Central memory CD4-positive, alpha-beta T cell (primary cell): ENCODE data around the gene RYR2.
"Not testable (repeated sequence)": the region's sequence is repeated elsewhere in the genome, so short reads cannot be mapped to it uniquely, and the experiment has no call there.

Experiments used
- DNase-seq: peaks from one replicate; pipeline ENCODE4 v3.0.0; 2022

Gene RYR2

DNA sequence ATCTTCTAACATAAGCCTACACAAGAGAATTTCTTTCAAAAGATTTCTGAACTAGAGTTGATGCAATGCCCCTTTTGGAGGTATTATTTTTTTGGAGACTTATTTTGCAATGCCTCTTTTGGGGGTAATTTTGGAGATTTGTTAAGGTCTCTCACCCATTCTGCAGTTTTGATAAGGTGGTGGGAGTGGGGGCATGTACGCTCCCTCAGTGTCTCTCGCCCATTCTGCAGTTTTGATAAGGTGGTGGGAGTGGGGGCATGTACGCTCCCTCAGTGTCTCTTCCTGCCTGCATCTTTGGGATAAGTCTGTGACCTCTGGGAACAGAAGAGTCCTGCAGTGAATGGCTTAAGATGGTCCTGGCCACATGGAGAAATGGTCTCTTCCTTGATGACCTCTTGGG lies 536.6 kb downstream of the RYR2 start:
- DNase-seq: no peak

DNA sequence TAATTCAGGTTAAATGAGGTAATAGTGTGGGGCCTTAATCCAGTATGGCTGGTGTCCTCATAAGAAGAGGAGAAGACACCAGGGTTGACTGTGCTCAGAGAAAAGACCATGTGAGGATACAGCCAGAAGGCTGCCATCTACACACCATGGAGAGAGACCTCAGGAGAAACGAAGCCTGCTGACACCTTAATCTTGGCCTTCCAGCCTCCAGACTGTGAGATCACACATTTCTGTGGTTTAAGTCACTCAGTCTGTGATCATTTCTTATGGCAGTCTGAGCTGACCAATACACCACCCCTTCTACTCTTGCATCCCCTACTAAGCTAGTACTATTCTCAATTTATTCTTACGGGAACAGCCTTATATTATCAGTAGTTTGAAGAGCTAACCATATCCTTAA lies 538.7 kb downstream of the RYR2 start:
- no peak for DNase-seq

DNA sequence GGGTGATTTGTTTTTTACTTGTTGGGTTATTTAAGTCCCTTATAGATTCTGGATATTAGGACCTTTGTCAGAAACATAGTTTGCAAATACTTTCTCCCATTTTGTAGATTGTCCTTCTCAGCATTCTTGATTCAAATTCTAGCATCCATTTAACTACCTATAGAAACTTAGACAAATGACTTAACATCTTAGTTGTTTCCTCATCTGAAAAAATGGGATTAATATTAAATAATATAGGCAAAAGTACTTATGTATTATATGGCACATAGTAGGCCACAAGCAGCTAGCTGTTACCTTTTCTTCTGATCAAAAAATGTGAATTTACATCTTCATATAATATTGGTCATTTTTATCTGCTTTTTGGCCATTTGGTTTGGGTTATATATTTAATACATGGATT lies 541.3 kb downstream of the RYR2 start:
- DNase-seq: no peak

DNA sequence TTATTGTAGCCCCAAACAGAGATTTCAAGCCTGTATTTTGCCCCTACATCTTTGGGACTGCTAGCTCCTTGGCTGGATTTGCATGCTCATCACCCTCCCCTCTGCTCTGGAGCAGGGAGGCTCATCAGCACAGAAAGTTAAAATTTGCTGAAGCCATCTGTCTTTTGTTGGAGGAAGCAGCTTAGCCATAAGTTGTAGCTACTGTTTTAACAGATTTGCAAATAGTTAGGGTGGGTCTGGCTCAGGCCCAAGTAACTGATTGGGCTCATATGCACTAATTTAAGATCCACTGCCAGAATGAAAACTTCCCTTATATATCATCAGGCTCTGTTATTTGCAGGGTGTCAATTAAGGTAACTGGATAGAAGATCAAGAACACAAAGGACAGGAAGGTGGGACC lies 541.8 kb downstream of the RYR2 start:
- DNase-seq: no peak

DNA sequence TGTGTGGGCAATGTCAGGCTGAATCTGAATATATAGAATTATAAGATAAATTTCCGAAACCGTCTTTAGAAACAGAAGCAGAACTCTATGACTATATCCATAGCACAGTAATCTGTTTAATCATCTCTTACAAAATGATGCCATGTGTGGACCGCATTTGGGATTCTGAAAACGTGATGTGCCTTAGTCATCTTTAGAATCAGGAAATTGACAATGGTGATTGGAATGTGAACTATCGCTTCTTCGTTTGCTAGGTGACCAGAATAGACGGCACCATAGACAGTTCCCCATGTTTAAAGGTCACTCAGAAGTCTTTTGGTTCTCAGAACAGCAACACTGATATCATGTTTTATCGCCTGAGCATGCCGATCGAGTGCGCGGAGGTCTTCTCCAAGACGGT lies 548.4 kb downstream of the RYR2 start:
- no peak for DNase-seq

DNA sequence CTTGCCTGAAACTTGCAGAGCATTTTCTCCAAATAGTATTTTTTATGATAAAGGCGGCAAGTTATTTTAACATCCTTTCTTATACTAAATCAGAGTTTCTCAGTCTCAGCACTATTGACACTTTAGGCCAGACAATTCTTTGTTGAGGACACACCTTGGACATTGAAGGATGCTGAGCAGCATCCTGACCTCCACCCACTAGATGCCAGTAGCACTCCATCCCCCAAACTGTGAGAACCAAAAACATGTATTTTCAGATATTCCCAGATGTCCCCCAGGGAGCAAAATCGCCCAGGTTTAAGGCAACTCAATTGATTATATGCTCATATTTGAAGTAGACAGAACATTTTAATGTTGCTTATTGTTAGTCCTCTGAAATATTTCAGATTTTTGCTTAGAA lies 549.4 kb downstream of the RYR2 start:
- no peak for DNase-seq

DNA sequence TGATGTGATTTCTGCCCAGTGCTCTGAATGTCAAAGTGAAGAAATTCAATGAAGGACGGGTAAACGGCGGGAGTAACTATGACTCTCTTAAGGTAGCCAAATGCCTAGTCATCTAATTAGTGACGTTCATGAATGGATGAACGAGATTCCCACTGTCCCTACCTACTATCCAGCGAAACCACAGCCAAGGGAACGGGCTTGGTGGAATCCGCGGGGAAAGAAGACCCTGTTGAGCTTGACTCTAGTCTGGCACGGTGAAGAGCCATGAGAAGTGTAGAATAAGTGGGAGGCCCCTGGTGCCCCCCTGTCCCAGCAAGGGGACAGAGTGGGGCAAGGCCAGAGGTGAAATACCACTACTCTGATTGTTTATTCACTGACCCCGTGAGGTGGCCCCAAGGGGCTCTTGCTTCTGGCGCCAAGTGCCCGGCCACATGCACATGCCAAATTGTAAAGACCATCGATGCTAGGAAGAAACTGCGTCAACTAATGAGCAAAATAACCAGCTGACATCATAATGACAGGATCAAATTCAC lies 561.1 kb downstream of the RYR2 start:
- not testable (repeated sequence) for DNase-seq

DNA sequence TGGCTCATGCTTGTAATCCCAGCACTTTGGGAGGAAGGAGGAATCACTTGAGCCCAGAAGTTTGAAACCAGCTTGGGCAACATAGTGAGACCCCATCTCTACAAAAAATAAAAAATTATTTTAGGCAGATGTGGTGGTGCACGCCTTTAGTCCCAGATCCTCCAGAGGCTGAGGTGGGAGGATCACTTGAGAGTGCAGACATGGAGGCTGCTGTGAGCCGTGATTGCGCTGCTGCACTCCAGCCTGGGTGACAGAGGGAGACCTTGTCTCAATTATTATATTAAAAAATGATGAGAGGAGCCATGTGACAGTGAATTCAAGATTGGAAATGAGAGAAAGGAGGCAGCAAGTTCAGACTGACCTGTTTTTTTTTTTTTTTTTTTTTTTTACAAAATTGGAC lies 566.4 kb downstream of the RYR2 start:
- no peak for DNase-seq

DNA sequence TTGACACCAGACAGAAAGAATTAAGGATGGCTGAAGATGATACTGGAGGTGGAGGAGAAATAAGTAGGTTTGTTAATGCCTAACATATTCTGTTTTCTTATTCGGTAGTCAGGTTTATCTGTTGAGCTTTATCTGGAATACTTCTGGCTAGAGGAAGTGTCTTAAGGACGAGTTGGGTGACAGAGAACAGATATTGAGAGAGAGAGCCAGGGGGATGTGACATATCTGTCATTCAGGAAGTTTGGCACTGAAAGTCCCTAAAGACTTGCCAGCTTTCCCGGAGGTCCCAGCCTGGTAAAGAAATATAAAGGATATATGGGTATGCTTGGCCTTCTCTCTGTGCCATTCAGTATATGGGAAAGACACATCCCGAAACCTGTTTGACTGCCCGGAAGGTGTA lies 568.2 kb downstream of the RYR2 start:
- no peak for DNase-seq

DNA sequence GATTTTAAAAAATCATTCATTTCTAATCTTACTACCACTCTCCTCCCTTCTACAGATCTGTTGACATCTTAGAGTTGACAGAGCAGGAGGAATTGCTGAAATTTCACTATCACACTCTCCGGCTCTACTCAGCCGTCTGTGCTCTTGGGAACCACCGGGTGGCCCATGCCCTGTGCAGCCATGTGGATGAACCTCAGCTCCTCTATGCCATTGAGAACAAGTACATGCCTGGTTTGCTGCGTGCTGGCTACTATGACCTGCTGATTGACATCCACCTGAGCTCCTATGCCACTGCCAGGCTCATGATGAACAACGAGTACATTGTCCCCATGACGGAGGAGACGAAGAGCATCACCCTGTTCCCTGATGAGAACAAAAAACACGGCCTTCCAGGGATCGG lies 572.0 kb downstream of the RYR2 start:
- DNase-seq: no peak

DNA sequence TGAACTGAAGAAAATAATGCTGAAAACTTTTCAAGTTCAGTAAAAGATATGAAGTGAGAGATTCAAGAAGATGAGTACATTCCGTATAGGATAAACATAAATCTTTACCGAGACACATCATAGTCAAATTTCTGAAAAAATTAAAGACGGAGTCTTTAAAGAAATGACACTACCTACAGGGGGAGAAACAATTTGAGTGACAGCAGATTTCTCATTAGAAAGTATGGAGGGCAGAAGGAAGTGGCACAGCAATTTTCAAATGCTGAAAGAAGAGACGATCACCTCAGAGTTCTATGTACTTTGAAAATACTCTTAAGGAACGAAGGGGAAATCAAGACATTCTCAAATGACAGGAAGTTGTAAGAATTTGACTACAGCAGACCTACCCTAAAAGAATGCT lies 577.6 kb downstream of the RYR2 start:
- no peak for DNase-seq

DNA sequence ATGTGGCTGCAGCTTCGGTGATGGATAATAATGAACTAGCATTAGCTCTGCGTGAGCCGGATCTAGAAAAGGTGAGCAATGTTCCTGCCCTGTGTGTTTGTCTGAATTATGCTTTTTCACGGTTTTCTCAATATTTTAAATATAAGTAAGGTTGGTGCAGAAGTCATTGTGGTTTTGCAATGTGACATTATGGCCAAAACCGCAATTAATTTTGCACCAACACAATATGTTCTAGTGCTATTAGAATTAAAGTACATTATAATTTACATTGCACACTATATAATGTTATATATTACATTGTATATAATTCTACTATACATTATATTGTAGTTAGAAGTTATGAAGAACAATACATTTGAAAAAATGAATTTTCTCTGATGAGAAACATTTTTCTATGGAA lies 592.9 kb downstream of the RYR2 start:
- DNase-seq: no peak

DNA sequence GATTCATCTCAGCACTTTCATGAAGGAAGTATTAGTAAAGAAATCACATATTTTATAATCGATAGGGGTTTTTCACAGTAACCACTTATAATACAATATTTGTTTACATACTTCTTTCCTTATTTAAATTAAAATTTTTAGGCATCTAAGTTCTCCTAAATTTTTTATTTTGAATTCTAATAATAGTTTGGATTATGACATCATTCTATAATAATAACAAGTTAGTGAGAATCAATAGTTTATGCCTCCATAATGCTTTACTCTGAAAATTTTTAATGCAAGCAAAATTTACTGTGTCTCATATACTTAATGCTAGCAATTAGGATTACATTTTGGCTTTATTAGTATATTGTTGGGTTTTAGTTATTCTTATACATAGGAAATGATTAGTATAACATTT lies 596.6 kb downstream of the RYR2 start:
- no peak for DNase-seq

DNA sequence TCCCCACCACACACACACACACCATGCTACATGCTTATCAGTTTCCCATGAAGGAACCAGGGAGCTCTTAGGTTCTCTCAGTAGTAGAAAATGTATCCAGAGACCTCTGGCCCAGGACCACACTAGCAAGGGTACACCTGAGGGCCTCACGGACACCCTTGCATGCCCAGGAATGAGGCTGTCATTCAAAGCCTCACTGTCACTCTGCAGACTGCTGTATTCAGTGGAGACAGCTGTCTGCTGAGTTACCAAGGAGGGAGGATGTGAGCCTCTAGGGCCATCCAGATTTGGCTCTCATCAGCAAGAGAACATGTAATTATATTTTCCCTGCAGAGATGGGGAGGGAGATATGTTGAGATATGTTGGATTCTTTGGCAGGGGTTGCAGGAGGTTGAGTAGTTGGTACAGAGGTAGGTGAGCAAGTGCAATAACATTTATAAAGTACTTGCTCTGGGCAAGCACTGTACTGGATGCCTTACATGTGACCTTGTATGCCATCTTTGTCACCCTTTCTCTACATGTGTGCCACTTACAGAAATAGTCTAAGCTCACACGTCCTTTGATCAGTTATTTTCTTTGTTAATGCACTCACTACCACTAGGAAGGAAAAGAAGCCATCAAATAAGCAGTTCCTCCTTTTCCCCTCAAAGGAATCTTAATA lies 598.2 kb downstream of the RYR2 start:
- no peak for DNase-seq

DNA sequence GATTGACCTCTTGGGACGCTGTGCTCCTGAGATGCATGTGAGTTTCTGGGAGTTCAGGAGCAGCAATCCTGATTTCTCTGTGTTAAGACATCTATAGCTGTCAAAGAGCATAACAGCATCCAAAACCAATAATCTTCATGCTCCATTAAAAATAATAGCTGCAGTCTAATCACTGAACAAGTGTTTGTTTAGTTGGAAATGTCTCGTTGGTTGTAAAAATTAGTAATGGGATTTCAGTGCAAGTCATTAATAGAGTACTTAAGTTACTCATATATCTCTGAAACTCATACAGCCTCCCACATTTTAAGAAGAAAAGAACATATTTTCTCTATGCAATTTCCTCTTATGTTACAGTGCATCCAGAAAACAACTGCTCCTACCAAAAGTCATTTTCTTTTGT lies 599.0 kb downstream of the RYR2 start:
- no peak for DNase-seq

DNA sequence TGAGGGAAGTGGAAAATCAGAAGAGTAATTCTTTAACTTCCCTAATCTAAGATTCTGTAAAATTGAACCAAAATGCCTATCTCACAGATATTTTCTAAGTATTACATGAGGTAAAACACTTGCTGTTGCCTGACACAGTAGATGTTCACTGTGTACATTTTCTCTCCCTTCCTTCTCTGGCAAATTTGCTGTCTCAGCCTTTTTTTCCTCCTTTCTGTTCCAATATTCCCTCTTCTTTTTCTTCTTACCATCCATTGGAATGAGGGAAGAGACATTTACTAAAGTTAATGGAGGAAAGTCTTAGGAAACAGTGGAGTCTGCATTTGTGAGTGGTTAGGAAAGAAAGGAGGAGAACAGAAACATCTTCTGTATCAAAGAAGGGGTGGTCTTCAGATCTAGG lies 608.8 kb downstream of the RYR2 start:
- DNase-seq: no peak

DNA sequence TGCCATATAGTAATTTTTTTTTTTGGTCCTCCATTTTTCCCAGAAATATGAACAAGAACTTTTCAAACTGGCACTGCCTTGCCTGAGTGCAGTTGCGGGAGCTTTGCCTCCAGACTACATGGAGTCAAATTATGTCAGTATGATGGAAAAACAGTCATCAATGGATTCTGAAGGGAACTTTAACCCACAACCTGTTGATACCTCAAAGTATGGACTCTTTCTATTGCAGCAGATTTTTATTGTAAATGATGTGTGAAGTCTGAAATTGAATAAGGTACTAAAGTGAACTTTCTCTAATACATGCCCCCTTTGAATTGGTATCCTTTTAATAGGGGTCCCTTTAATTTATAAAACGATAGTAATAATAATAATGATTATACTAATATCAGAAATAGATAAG lies 613.8 kb downstream of the RYR2 start:
- DNase-seq: no peak

DNA sequence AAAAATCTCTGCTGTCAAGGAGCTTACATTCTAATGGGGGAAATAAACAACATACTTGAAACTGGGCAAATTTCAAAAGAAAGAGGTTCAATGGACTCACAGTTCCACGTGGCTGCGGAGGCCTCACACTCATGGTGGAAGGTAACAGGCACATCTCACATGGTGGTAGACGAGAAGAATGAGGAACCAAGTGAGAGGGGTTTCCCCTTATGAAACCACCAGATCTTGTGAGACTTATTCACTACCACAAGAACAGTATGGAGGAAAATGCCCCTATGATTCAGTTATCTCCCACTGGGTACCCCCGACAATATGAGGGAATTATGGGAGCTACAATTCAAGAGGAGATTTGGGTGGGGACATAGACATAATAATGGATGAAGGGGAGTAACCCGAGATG lies 622.4 kb downstream of the RYR2 start:
- no peak for DNase-seq

DNA sequence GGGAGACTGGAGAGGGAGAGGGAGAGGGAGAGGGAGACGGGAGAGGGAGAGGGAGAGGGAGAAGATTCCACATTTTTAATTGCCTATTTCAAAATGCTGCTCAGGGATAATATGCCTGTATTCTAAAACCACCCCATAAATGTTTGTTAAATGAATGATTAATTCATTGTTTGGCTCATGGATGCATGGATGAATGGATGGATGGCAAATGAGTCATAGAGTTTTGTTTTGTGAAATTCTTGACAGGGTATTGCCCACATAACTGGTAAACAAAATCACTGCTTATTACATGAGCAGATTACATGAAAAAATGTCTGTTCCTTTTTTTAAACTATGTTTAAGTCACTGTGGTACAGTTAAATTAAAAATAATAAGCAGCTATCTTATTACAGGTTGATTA lies 628.3 kb downstream of the RYR2 start:
- DNase-seq: no peak

DNA sequence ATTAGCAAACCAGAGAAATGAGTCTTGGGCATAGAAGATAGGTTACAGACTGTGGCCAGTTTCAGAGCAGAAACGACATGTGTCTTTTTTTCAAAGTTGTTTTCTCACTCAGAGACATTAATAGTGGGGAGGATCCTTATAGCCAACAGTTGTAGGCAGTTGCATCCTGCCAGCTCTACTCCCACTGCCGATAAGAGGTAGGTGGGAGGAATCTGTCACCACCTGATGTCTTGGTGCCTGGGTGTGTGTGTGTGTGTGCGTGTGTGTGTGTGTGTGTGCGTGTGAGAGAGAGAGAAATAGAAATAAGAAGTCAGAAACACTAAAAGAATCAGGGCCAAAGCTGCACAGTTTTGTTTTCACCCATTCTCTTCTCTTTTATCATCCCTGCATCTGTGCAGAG lies 629.3 kb downstream of the RYR2 start:
- DNase-seq: no peak

DNA sequence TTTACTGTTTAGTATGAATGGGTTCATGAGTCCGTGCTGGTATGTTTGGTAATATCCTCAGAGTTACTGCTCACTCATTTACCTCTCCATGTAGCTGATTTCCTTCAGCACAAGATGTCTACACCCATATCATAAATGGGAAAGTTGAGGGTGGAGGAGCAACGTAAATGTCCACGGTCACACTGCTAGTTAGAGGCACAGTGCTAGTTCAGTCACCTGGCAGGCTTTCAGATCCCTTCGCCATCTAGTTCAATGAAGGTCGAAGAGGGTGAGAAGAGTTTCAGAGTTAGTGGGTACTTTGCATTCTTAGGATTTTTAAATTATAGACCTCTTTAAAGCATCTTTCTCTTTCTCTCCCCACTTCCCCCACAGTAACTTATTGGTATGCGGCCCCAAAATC lies 630.0 kb downstream of the RYR2 start:
- DNase-seq: no peak

DNA sequence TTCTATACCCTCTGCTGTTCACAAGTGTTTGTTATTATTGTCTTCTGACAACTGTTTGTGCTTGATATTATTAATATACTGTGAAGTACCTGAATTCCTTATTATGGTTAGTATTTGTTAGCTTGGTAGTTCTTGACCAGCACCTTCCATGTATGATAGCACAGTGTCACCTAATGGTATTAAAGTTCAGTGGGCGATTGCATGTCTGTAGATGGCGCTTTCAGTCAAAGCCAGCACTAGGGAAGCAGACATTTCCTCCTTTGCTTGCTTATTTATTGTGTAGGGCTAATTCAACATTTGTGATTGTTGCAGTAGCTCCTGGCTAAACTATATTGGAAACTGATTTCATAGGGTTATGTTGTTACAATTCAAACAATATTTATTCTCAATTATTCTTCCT lies 630.8 kb downstream of the RYR2 start:
- no peak for DNase-seq

DNA sequence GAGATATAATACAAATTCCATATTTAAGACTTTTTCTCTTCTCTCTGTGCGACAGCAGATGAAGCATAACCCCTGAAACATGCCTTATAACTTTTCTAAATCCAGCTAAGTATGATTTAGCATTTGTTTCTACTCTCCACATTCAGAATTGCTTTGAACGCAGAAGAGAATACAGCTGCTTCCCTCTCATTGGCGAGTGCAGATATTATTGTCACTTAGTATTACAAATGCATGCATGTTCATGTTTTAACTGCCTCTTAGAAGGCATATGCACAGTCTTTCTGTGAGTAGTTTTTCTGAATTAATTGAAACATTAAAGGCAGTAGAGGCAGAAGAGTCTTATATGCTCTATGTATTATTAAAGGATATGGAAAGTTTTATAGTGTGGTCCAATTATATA lies 631.6 kb downstream of the RYR2 start:
- no peak for DNase-seq

DNA sequence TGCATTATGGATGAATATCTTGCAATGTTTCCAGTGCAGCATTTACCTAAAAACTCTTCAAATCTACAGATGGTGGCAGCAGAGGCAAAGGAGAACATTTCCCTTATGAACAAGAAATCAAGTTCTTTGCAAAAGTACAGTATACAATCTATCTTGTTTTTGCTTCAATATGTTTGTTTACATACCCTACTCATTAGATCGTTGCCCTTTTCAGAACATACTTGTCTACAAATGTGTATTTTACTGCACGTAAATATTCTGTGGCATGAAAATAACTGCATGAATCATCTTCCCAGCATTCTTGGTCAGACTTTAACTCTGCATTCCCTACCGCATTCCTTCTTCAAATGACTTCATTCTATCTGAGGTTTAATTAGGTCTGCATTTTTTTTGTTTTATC lies 636.0 kb downstream of the RYR2 start:
- DNase-seq: no peak

DNA sequence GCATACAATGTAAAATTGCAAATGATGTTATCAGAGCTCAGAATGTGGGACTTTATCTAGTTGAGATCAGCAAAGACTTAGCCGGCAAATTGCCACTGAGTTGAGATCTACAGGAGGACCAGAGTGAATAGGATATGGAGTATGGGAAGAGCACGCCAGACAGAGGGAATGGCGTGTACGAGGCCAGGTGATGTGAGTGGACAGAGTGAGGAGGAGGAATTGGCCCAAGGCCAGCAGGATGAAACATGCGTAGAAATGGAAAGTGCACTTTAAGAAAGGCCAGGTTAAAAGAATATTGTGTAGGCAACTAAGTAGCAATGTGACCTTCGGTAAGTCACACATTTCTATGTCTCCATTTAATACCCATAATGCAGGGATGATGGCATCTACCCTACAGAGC lies 637.7 kb downstream of the RYR2 start:
- no peak for DNase-seq

DNA sequence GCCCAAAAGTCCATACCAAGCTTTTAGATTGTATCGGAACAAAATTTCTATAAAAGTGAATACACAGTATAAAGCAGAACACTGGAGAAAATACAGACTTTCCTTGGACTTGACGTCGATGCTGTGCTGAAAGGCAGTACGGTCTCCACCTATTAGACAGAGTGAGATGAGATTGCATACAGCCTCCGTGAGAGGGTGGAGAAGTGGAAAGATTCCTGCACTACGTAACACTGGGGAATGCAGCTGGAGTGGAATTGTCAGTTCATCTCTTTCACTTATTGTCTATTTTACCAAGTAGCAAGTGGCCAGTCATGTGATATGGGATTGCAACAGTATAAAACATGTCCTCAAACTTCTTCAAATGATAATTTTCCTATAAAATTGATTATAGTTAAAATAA lies 639.2 kb downstream of the RYR2 start:
- DNase-seq: no peak
